Activated naive CD8-positive, alpha-beta T cell treated with anti-CD3 and anti-CD28 coated beads for 36 hours (primary cell): ENCODE data around the gene PLPPR1. TPM values are rescaled to one million over a fixed set of nuclear protein-coding genes. Genes with fewer than 3 reads are reported as not detected.
A peak's percentile ranks its signal among the peaks of the same experiment; 100 is the strongest.
"Not testable (repeated sequence)": the region's sequence is repeated elsewhere in the genome, so short reads cannot be mapped to it uniquely, and the experiment has no call there.

Source experiments
- DNase-seq: peaks from one replicate; pipeline ENCODE4 v3.0.0; 2021
- H3K27ac Mint-ChIP-seq: one replicate; pipeline ENCODE4 v1.8.0; 2022; ENCODE audit warnings: mild to moderate bottlenecking, moderate library complexity, mixed read lengths
- H3K27me3 Mint-ChIP-seq: one replicate; pipeline ENCODE4 v1.8.0; 2022; ENCODE audit warnings: mild to moderate bottlenecking, mixed read lengths
- H3K36me3 Mint-ChIP-seq: one replicate; pipeline ENCODE4 v1.8.0; 2021; ENCODE audit warnings: mild to moderate bottlenecking, mixed read lengths
- H3K4me1 Mint-ChIP-seq: one replicate; pipeline ENCODE4 v1.8.0; 2021; ENCODE audit warnings: mixed read lengths
- H3K4me3 Mint-ChIP-seq: one replicate; pipeline ENCODE4 v1.8.0; 2022; ENCODE audit warnings: mild to moderate bottlenecking, moderate library complexity, mixed read lengths
- H3K9me3 Mint-ChIP-seq: one replicate; pipeline ENCODE4 v1.8.0; 2022; ENCODE audit warnings: mixed read lengths
- total RNA-seq, 2 experiments: library from RNA; stranded (reverse); gene quantifications; one replicate each; pipeline ENCODE4 v1.2.3, GENCODE V29; 2021

PLPPR1 gene
- total RNA-seq, 2 experiments from 2014 or later, result not detected

DNA sequence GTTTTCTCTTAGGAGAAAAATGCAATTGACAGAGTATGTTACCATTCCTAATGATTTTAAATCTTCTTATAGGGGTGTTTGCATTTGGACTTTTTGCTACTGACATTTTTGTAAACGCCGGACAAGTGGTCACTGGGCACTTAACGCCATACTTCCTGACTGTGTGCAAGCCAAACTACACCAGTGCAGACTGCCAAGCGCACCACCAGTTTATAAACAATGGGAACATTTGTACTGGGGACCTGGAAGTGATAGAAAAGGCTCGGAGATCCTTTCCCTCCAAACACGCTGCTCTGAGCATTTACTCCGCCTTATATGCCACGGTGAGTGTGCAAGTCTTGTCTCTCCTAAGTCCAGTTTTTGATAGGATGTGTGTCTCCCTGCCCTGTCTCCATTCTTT lies 280.6 kb downstream of the PLPPR1 start:
- no peak for DNase-seq
- H3K27ac Mint-ChIP-seq, result no peak overlapping the region
- H3K4me1 Mint-ChIP-seq, result no peaks in the 10 kb centered on the region
- H3K4me3 Mint-ChIP-seq, result no peak overlapping the region
- H3K36me3 Mint-ChIP-seq, result no peaks in the 10 kb centered on the region
- peaks cover 15% of the 10 kb centered on the region for H3K27me3 Mint-ChIP-seq
- H3K9me3 Mint-ChIP-seq, result no peaks in the 10 kb centered on the region

DNA sequence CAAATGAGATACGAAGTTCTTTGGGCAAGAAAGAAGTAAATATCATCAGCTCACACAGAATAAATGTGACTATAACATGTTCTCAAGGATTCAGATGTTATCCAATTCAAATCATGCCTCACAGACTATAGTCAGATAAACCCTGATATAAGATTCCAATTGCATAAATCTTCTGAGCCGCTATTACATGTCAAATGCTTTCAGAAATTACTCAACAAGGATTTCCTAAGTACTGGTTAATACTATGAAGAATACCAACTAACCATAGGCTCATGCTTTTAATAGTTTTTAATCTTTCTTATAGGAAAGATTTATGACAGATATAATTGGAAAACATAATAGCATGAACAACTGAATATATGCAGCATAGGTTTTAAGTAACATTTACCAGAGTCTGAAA lies 282.7 kb downstream of the PLPPR1 start:
- H3K27me3 Mint-ChIP-seq, result peaks cover 15% of the 10 kb centered on the region
- no peaks in the 10 kb centered on the region for H3K36me3 Mint-ChIP-seq
- no peak overlapping the region for H3K27ac Mint-ChIP-seq
- no peak overlapping the region for H3K4me3 Mint-ChIP-seq
- no peak for DNase-seq
- no peaks in the 10 kb centered on the region for H3K9me3 Mint-ChIP-seq
- H3K4me1 Mint-ChIP-seq, result no peaks in the 10 kb centered on the region

- peak; percentile 3 for DNase-seq
- Mint-ChIP-seq H3K4me1 (no peaks in the 10 kb centered on the region), H3K27me3 (peaks cover 15% of the 10 kb centered on the region), H3K36me3 (no peaks in the 10 kb centered on the region), H3K27ac (no peak overlapping the region), H3K4me3 (no peak overlapping the region), H3K9me3 (no peaks in the 10 kb centered on the region)
These were observed 283.4 kb downstream of the PLPPR1 start for GRCh38 chr9:101311758-101312420.

DNA sequence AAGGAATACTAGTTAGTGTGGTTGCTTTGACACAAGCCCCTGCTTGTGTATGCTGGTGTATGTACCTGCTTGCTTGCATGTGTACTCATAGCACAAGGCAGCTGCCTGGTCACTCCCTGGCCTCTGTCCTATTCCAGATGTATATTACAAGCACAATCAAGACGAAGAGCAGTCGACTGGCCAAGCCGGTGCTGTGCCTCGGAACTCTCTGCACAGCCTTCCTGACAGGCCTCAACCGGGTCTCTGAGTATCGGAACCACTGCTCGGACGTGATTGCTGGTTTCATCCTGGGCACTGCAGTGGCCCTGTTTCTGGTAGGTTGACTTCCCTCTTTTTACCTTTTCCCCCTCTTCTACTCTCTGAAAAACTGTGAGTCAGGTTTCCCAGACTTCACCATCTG lies 284.1 kb downstream of the PLPPR1 start:
- H3K27me3 Mint-ChIP-seq, result peaks cover 15% of the 10 kb centered on the region
- no peaks in the 10 kb centered on the region for H3K36me3 Mint-ChIP-seq
- no peak overlapping the region for H3K27ac Mint-ChIP-seq
- H3K4me1 Mint-ChIP-seq, result no peaks in the 10 kb centered on the region
- no peak overlapping the region for H3K4me3 Mint-ChIP-seq
- DNase-seq, result no peak
- no peaks in the 10 kb centered on the region for H3K9me3 Mint-ChIP-seq

DNA sequence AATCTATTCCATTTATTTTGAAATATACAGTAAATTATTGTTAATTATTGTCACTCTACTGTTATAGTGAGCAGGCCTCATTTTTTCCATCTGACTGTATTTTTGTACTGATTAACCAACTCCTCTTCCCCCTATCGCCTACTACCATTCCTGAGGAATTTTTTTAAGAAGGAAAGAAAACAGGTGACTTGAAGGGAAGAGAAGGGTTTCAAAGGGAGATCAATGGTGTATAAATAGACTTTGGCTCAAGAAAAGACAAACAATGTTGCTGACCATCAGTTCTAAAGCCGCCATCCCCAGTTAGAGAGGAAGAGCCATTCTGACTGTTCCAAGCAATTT lies 286.6 kb downstream of the PLPPR1 start:
- DNase-seq, result no peak
- Mint-ChIP-seq H3K9me3 (no peaks in the 10 kb centered on the region), H3K27ac (no peak overlapping the region), H3K36me3 (no peaks in the 10 kb centered on the region), H3K4me1 (no peaks in the 10 kb centered on the region), H3K4me3 (no peak overlapping the region), H3K27me3 (peaks cover 11% of the 10 kb centered on the region)

- H3K4me1 Mint-ChIP-seq, result no peaks in the 10 kb centered on the region
- H3K9me3 Mint-ChIP-seq, result no peaks in the 10 kb centered on the region
- DNase-seq, result no peak
- peaks cover 17% of the 10 kb centered on the region for H3K27me3 Mint-ChIP-seq
- no peaks in the 10 kb centered on the region for H3K36me3 Mint-ChIP-seq
- no peak overlapping the region for H3K4me3 Mint-ChIP-seq
- H3K27ac Mint-ChIP-seq, result no peak overlapping the region
These were observed 289.2 kb downstream of the PLPPR1 start for GRCh38 chr9:101317735-101318134.

- DNase-seq, result no peak
- Mint-ChIP-seq H3K4me3 (no peak overlapping the region), H3K27ac (no peak overlapping the region), H3K9me3 (peaks cover 5% of the 10 kb centered on the region), H3K27me3 (peaks cover 20% of the 10 kb centered on the region), H3K36me3 (no peaks in the 10 kb centered on the region), H3K4me1 (no peaks in the 10 kb centered on the region)
These were observed 294.6 kb downstream of the PLPPR1 start for GRCh38 chr9:101323129-101323528.

- Mint-ChIP-seq H3K27ac (no peak overlapping the region), H3K9me3 (peaks cover 5% of the 10 kb centered on the region), H3K4me3 (no peak overlapping the region), H3K27me3 (peaks cover 16% of the 10 kb centered on the region), H3K36me3 (no peaks in the 10 kb centered on the region), H3K4me1 (no peaks in the 10 kb centered on the region)
- DNase-seq, result no peak
These were observed 295.8 kb downstream of the PLPPR1 start for GRCh38 chr9:101324245-101324804.

GRCh38 chr9:101325053-101325452 lies 296.5 kb downstream of the PLPPR1 start:
- no peak overlapping the region for H3K4me3 Mint-ChIP-seq
- H3K9me3 Mint-ChIP-seq, result peaks cover 5% of the 10 kb centered on the region
- no peaks in the 10 kb centered on the region for H3K36me3 Mint-ChIP-seq
- no peak overlapping the region for H3K27ac Mint-ChIP-seq
- no peak for DNase-seq
- H3K4me1 Mint-ChIP-seq, result no peaks in the 10 kb centered on the region
- peaks cover 18% of the 10 kb centered on the region for H3K27me3 Mint-ChIP-seq

- DNase-seq, result no peak
- H3K4me3 Mint-ChIP-seq, result no peak overlapping the region
- H3K4me1 Mint-ChIP-seq, result no peaks in the 10 kb centered on the region
- H3K27ac Mint-ChIP-seq, result no peak overlapping the region
- H3K27me3 Mint-ChIP-seq, result peaks cover 19% of the 10 kb centered on the region
- H3K36me3 Mint-ChIP-seq, result no peaks in the 10 kb centered on the region
- H3K9me3 Mint-ChIP-seq, result peaks cover 5% of the 10 kb centered on the region
These were observed 297.5 kb downstream of the PLPPR1 start for GRCh38 chr9:101326035-101326434.

GRCh38 chr9:101326501-101326900 lies 298.0 kb downstream of the PLPPR1 start:
- H3K4me3 Mint-ChIP-seq, result no peak overlapping the region
- H3K4me1 Mint-ChIP-seq, result no peaks in the 10 kb centered on the region
- peaks cover 19% of the 10 kb centered on the region for H3K27me3 Mint-ChIP-seq
- no peaks in the 10 kb centered on the region for H3K36me3 Mint-ChIP-seq
- H3K9me3 Mint-ChIP-seq, result peaks cover 5% of the 10 kb centered on the region
- no peak overlapping the region for H3K27ac Mint-ChIP-seq
- DNase-seq, result no peak

GRCh38 chr9:101327422-101327909 lies 298.9 kb downstream of the PLPPR1 start:
- H3K4me3 Mint-ChIP-seq, H3K36me3 Mint-ChIP-seq, H3K27ac Mint-ChIP-seq, H3K9me3 Mint-ChIP-seq, H3K4me1 Mint-ChIP-seq, DNase-seq: not testable (repeated sequence)
- H3K27me3 Mint-ChIP-seq, result peaks cover 20% of the 10 kb centered on the region

GRCh38 chr9:101332362-101332761 lies 303.8 kb downstream of the PLPPR1 start:
- H3K27me3 Mint-ChIP-seq, result peaks cover 11% of the 10 kb centered on the region
- H3K4me3 Mint-ChIP-seq, result no peak overlapping the region
- H3K4me1 Mint-ChIP-seq, result no peaks in the 10 kb centered on the region
- H3K36me3 Mint-ChIP-seq, result no peaks in the 10 kb centered on the region
- no peak overlapping the region for H3K27ac Mint-ChIP-seq
- DNase-seq, result no peak
- peaks cover 2% of the 10 kb centered on the region for H3K9me3 Mint-ChIP-seq

DNA sequence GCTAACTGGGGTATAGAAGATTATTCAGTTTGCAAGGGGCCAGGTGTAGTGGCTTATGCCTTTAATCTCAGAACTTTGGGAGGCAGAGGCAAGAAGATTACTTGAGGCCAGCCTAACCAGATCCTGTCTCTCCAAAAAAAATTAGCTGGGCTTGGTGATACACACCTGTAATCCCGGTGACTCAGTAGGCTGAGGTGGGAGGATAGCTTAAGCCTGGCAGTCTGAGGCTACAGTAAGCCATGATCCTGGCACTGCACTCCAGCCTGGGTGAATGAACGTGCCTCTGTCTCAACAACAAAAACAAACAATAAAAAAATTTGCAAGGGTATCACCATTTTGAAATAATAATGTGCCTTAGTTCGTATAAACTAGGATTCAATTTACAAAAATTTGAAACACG lies 305.0 kb downstream of the PLPPR1 start:
- no peak for DNase-seq

DNA sequence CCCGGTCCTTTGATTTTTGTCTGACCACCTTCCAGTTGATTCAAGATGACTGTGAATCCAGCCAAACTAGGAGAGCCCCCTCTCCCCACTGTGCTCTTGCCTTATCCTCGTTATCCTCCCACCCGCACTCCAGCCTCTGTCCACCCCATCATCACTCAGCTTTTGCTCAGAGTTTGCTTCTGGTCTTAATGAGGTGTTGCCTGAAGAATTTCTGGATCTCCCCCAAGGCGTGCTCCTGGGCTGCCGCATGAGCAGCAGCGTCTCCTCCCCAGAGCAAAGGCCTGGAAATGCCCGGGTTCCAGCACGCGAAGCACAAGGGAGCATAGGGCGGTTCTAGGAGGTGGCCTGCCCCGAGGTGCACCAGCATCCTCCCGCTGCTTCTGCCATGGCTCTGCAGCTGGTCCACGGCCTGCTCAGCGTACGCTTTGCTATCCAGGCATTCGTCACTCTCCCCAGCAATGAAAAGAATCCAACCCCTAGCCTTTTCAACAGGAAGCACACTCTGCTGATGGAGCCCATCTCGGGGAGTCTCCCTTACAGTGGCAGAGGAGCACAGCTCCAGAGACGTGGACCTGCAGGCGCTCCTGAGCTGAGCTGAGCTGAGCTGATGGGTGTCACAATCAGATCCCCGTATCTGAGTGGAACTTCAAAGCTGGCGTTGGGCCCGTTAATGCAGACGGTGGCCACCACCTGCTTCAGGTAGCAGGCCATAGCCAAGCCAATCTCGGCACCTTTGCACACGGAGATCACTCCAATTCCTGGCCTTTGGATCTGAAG lies 305.6 kb downstream of the PLPPR1 start:
- Mint-ChIP-seq H3K9me3 (no peaks in the 10 kb centered on the region), H3K27ac (no peak overlapping the region), H3K27me3 (peaks cover 17% of the 10 kb centered on the region), H3K36me3 (no peaks in the 10 kb centered on the region), H3K4me3 (no peak overlapping the region), H3K4me1 (no peaks in the 10 kb centered on the region)
- no peak for DNase-seq

More for the DNA sequence above, 305.0 kb downstream of the PLPPR1 start:
- H3K4me1 Mint-ChIP-seq, result no peaks in the 10 kb centered on the region
- H3K27ac Mint-ChIP-seq, result no peak overlapping the region
- H3K36me3 Mint-ChIP-seq, result no peaks in the 10 kb centered on the region
- no peaks in the 10 kb centered on the region for H3K9me3 Mint-ChIP-seq
- peaks cover 11% of the 10 kb centered on the region for H3K27me3 Mint-ChIP-seq
- no peak overlapping the region for H3K4me3 Mint-ChIP-seq
